ENCODE data around the gene METTL27. TPM values are rescaled to one million over a fixed set of nuclear protein-coding genes. Genes with fewer than 3 reads are reported as not detected.

Gene METTL27
- total and polyA plus RNA-seq, 2 experiments from 2014 or later, result 10.1 to 11.0 TPM

GRCh38 chr7:73844848-73845460 is 2.6 kb upstream of the METTL27 start:
- Histone ChIP-seq H3K27me3 (ENCODE audit: insufficient read depth) (no peaks in the 10 kb centered on the region), H3K27ac (ENCODE audit: low read depth) (no peak overlapping the region), H3K4me3 (no peak overlapping the region), H3K4me2 (no peak overlapping the region), H2AFZ (no peak overlapping the region), H3F3A (replicated peaks; ENCODE audit: low read depth) (no peaks in the 10 kb centered on the region), H4K20me1 (replicated peaks; ENCODE audit: insufficient read depth) (no peaks in the 10 kb centered on the region), H3K79me2 (replicated peaks; ENCODE audit: insufficient read depth) (no peaks in the 10 kb centered on the region), H3K9me2 (ENCODE audit: insufficient read depth) (no peaks in the 10 kb centered on the region), H3K36me3 (ENCODE audit: insufficient read depth) (no peaks in the 10 kb centered on the region), H3K4me1 (ENCODE audit: insufficient read depth) (peaks cover 8% of the 10 kb centered on the region; the same call in 1 of the 2 replicates)
- Mint-ChIP-seq H3K27ac (no peak overlapping the region), H3K4me3 (no peak overlapping the region), H3K36me3 (ENCODE audit: low read depth) (peaks cover 3% of the 10 kb centered on the region; the same call in 2 of the 3 replicates), H3K9me3 (peaks cover 15% of the 10 kb centered on the region), H3K27me3 (ENCODE audit: insufficient read depth, low read depth, poor library complexity) (peaks cover 5% of the 10 kb centered on the region), H3K4me1 (peaks cover 12% of the 10 kb centered on the region)
- no peak for DNase-seq (ENCODE audit: low spot score)
- no peak for TF ChIP-seq STAT1 (IDR thresholded peaks at IDR 0.05; ENCODE audit: unreplicated experiment)
- no peak for TF ChIP-seq JUNB (IDR thresholded peaks at IDR 0.05; ENCODE audit: unreplicated experiment)
- TF ChIP-seq ZNF114 (CRISPR knock-in tag; IDR thresholded peaks at IDR 0.05), result no peak
- TF ChIP-seq, protein P1, sequence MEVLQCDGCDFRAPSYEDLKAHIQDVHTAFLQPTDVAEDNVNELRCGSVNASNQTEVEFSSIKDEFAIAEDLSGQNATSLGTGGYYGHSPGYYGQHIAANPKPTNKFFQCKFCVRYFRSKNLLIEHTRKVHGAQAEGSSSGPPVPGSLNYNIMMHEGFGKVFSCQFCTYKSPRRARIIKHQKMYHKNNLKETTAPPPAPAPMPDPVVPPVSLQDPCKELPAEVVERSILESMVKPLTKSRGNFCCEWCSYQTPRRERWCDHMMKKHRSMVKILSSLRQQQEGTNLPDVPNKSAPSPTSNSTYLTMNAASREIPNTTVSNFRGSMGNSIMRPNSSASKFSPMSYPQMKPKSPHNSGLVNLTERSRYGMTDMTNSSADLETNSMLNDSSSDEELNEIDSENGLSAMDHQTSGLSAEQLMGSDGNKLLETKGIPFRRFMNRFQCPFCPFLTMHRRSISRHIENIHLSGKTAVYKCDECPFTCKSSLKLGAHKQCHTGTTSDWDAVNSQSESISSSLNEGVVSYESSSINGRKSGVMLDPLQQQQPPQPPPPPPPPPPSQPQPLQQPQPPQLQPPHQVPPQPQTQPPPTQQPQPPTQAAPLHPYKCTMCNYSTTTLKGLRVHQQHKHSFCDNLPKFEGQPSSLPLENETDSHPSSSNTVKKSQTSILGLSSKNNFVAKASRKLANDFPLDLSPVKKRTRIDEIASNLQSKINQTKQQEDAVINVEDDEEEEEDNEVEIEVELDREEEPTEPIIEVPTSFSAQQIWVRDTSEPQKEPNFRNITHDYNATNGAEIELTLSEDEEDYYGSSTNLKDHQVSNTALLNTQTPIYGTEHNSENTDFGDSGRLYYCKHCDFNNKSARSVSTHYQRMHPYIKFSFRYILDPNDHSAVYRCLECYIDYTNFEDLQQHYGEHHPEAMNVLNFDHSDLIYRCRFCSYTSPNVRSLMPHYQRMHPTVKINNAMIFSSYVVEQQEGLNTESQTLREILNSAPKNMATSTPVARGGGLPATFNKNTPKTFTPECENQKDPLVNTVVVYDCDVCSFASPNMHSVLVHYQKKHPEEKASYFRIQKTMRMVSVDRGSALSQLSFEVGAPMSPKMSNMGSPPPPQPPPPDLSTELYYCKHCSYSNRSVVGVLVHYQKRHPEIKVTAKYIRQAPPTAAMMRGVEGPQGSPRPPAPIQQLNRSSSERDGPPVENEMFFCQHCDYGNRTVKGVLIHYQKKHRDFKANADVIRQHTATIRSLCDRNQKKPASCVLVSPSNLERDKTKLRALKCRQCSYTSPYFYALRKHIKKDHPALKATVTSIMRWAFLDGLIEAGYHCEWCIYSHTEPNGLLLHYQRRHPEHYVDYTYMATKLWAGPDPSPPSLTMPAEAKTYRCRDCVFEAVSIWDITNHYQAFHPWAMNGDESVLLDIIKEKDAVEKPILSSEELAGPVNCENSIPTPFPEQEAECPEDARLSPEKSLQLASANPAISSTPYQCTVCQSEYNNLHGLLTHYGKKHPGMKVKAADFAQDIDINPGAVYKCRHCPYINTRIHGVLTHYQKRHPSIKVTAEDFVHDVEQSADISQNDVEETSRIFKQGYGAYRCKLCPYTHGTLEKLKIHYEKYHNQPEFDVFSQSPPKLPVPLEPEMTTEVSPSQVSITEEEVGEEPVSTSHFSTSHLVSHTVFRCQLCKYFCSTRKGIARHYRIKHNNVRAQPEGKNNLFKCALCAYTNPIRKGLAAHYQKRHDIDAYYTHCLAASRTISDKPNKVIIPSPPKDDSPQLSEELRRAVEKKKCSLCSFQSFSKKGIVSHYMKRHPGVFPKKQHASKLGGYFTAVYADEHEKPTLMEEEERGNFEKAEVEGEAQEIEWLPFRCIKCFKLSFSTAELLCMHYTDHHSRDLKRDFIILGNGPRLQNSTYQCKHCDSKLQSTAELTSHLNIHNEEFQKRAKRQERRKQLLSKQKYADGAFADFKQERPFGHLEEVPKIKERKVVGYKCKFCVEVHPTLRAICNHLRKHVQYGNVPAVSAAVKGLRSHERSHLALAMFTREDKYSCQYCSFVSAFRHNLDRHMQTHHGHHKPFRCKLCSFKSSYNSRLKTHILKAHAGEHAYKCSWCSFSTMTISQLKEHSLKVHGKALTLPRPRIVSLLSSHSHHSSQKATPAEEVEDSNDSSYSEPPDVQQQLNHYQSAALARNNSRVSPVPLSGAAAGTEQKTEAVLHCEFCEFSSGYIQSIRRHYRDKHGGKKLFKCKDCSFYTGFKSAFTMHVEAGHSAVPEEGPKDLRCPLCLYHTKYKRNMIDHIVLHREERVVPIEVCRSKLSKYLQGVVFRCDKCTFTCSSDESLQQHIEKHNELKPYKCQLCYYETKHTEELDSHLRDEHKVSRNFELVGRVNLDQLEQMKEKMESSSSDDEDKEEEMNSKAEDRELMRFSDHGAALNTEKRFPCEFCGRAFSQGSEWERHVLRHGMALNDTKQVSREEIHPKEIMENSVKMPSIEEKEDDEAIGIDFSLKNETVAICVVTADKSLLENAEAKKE (CRISPR knock-in tag; IDR thresholded peaks at IDR 0.05), result no peak
- TF ChIP-seq, protein P2, sequence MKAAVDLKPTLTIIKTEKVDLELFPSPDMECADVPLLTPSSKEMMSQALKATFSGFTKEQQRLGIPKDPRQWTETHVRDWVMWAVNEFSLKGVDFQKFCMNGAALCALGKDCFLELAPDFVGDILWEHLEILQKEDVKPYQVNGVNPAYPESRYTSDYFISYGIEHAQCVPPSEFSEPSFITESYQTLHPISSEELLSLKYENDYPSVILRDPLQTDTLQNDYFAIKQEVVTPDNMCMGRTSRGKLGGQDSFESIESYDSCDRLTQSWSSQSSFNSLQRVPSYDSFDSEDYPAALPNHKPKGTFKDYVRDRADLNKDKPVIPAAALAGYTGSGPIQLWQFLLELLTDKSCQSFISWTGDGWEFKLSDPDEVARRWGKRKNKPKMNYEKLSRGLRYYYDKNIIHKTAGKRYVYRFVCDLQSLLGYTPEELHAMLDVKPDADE (IDR thresholded peaks at IDR 0.05), result no peak
- no peak for TF ChIP-seq EZH2phosphoT487 (IDR thresholded peaks at IDR 0.05; ENCODE audit: unreplicated experiment)
- no peak for TF ChIP-seq CREB1 (CRISPR knock-in tag; IDR thresholded peaks at IDR 0.05; ENCODE audit: low read depth)
- TF ChIP-seq, protein P3, sequence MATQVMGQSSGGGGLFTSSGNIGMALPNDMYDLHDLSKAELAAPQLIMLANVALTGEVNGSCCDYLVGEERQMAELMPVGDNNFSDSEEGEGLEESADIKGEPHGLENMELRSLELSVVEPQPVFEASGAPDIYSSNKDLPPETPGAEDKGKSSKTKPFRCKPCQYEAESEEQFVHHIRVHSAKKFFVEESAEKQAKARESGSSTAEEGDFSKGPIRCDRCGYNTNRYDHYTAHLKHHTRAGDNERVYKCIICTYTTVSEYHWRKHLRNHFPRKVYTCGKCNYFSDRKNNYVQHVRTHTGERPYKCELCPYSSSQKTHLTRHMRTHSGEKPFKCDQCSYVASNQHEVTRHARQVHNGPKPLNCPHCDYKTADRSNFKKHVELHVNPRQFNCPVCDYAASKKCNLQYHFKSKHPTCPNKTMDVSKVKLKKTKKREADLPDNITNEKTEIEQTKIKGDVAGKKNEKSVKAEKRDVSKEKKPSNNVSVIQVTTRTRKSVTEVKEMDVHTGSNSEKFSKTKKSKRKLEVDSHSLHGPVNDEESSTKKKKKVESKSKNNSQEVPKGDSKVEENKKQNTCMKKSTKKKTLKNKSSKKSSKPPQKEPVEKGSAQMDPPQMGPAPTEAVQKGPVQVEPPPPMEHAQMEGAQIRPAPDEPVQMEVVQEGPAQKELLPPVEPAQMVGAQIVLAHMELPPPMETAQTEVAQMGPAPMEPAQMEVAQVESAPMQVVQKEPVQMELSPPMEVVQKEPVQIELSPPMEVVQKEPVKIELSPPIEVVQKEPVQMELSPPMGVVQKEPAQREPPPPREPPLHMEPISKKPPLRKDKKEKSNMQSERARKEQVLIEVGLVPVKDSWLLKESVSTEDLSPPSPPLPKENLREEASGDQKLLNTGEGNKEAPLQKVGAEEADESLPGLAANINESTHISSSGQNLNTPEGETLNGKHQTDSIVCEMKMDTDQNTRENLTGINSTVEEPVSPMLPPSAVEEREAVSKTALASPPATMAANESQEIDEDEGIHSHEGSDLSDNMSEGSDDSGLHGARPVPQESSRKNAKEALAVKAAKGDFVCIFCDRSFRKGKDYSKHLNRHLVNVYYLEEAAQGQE (IDR thresholded peaks at IDR 0.05; ENCODE audit: unreplicated experiment), result no peak
- no peak for TF ChIP-seq EZH2 (IDR thresholded peaks at IDR 0.05; ENCODE audit: low read depth, unreplicated experiment)
- TF ChIP-seq ZNF331 (CRISPR knock-in tag; IDR thresholded peaks at IDR 0.05; ENCODE audit: low read depth), result no peak
- TF ChIP-seq NANOG (IDR thresholded peaks at IDR 0.05; ENCODE audit: borderline replicate concordance), result no peak
- TF ChIP-seq POLR2AphosphoS5 (IDR thresholded peaks at IDR 0.05; ENCODE audit: low read depth), result no peak
- no peak for ATAC-seq
